NCI-H2081 (cell line): ENCODE data around the gene DHRS11.
A peak's percentile ranks its signal among the peaks of the same experiment; 100 is the strongest.

Source experiments
- DNase-seq, 2 experiments: peaks; one replicate each; lab custom pipeline; 2025; lab: John Stamatoyannopoulos, UW

The DHRS11 gene

DNA sequence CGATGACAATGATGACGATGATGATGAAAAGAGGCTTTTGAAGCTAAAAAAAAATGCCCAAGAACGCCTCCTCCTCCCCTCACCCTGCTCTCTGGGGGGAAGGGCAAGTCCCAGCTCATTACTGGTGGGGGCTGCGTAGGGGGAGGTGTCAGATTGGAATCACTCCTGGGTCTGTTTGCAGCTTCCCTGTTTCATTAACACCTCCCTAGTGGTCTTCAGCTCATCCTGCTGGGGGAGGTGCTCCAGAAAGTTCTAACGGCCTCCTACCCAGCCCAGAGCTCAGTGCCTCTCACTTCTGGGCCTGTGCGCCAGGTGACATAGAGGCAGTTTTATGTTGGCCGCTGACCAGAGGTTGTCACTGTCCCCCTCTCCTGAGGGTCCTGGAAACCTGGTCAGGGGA, 22.4 kb downstream of the DHRS11 start:
- DNase-seq: no peak

DNA sequence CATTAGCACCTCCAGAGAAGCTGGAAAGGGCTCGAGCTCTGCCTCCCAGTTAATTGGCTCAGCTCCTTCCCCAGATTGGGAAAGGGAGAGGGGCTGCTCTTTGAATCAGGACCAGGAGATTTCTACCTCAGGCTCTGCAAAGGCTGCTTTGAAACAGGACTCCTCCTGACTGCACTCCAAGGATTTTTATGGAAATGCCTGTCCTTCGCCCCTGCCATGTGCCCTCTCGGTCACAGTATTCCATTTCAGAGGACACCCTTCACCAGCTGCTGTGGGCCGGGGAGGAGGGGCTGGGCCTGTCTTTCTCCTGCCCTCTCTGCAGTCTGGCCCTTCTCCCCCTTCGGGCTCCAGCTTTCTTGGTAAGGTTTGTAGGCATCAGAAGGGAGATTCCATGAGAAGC, 23.3 kb downstream of the DHRS11 start:
- no peak for DNase-seq

DNA sequence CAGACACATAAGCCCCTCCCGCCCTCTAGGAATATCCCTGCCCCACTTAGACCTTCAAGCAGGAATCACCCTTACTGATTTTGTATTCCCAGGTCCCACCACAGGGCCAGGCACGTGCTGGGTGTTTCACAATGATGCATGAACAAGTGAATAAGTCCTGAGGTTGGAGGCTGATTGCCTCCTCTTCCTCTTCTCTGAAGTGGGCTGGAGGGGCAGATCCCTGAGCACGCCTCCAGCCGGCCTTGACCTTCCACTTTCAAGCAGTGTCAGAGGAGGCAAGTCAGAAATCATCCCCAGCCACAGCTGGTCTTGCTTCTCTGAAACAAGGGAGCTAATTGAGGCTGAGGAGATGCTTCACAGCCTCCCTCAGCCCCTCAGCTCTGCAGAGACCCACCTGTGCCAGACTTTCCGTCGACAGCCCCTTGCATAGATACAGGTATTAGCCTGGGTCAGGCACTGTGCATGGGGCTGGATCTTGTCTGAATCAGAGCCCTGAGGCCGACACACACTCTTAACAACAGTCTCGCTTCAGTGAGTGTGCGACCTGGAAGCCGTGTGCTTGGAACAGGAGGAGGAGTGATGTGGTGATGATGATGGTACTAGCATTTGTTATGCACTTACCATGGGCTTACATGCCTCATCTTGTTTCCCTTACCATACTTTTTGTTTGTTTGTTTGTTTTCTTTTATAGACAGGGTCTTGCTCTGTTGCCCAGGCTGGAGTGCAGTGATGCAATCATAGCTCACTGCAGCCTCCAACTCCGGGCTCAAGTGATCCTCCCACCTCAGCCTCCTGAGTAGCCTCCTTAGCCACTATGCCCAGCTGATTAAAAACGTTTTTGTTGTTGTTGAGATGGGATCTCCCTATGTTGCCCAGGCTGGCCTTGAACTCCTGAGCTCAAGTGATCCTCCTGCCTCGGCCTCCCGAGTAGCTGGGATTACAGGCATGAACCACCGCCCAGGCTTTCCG, 24.7 kb downstream of the DHRS11 start:
- DNase-seq: no peak

DNA sequence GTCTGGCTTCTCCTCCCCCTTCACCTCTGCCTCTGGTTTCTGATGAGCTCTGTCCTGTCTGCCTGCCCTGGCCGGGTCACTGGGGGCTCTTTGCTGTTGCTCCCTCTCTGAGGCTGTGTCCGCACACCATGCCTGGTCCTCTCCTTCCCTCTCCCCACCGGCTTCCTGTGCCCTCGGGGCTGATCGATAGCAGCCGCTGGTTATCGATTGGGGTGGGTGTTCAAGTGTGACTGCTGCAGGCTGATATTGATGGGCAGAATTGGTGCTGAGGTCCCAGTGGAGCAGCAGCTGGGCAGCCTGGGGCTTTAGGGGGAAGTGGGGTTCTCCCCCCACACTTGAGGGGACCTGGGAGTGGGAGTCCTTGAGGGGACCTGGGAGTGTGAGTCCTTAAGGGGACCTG, 26.1 kb downstream of the DHRS11 start:
- no peak for DNase-seq

DNA sequence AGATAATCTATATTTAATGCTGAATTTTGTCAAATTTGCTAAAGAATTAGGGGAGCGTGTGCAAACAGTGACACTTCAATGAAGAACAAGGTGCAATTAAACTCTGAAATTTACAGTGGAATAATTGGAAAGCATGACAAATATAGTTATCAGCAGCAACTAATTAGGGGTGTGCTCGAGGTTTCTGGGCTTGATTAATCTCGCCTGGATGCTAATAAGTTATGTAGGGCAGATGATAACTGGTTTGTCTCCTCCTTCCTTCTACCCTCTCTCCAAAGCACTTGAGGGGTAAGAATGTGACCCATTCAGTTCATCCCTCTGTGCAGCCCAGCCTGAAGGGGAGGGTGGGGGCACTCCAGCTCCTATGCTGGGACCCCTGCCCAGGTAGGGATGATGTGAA, 31.6 kb downstream of the DHRS11 start:
- no peak for DNase-seq

DNA sequence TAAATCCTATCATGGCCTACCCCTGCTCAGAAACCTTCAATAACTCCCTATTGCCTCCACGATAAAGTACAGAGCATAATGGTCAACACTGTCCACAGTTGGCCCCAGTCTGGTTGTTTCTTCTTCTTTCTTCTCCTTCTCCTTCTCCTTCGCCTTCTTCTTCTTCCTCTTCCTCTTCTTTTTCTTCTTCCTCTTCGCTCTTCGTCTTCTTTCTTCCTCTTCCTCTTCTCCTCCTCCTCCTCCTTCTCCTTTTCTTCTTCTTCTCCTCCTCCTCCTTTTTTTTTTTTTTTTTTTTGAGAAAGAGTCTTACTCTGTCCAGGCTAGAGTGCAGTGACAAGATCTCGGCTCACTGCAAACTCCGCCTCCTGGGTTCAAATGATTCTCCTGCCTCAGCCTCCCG, 33.5 kb downstream of the DHRS11 start:
- DNase-seq: no peak

DNA sequence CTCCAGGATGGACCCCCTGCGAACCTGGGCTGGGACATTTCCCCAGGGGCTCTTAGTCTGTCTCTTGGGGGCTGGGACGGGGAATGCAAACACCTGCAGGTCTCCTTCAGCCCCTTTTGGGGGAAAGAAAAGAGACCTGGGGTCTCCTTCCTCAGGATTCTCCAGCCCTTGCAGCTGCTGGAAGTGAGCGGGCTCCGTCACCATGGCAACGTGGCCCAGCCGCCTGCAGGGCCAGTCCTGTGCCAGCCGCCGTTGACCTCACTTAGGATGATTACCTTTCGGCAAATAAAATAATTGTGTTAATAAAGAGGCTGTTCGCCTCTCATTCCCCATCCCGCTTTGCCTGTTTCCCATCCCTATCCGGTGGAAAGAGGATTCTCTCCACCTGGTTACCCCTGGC, 35.4 kb downstream of the DHRS11 start:
- DNase-seq: peak; percentile 32 to 74

DNA sequence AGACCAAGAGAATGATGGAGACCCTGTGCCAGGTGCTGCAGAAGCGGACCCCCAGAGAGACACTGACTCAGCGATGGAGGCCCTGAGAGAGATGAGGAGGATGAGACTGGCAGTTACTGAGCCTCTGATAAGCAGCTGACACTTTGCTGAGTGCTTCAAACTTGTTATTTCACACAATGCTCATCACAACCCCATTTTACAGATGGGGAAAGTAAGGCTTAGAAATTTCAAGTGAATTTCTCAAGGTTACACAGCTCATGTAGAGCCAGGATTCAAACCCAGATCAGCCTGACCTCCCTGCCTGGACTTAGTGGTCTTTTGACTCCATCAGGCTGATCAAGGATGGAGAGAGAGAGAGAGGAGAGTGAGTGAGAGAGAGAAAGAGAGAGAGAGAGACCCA, 36.9 kb downstream of the DHRS11 start:
- DNase-seq: no peak

DNA sequence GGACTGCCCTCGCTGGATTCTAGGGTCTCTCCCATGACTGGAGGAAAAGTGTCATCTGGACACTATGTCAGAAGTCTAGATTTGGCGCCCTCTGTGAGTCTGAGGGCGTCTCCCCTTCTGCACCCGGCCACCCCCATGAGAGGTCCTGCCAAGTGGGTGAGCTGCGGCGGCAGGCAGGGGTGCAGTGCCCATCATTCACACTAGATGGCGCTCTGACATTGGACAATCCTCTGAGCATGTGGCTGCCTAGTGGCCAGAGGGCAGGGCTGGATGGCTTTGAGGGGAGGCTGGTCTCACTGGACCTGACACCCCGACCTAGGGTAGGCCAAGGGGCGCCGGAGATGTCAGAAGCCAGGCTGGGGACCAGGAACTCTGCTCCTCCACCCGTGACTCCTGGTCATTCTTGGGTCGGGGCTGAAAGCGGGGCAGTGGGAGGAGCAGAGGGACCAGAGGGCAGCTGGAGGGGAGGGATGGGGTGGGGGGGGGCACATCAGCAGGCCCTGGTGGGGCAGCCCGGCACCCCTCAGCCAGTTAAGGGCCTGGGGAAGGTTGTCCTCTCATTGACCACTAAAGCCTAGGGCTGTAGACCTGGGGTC, 37.7 kb downstream of the DHRS11 start:
- peak; percentile 68 to 72 for DNase-seq

DNA sequence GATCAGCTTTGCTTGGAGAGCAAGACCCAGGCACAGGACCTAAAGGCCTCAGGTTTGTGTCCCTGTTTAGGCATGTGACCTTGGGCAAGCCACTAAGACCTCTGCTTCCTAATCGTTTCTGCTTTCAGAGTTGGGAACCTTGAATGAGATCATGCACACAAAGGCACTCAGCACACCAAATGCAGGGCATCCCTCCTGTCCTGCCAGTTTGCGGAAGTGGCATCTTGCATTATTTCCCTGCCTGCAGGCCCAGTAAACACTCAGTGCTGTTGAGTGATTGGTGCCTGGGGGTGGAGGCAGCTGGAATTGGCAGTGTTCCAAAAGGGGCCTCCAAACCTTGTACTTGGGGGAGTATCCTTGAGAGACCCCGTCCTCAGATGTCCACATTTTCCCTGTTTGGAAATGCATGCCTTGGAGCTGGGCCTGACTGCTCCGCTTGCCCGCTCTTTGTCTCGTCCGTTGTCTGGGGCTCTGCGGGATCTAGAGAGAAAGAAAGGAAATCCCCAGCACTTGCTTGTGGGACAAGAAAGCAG, 38.4 kb downstream of the DHRS11 start:
- no peak for DNase-seq

DNA sequence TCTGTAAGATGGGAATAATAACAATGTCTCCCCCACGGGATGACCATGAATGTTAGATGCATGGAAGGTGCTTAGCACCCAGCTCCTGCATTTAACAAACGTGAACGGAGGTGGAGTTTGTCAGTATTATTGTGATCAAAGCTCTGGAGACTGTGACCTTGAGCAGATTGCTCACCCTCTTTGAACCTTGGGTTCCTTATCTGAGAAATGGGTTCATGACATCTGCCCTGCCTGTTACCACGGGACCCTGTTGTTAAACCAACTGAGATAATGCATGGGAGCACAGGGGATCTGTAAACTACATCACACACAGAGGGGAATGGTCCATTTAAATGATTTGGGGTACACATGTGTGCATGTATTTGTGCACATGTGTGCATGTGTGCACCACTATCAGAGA, 39.3 kb downstream of the DHRS11 start:
- DNase-seq: no peak

DNA sequence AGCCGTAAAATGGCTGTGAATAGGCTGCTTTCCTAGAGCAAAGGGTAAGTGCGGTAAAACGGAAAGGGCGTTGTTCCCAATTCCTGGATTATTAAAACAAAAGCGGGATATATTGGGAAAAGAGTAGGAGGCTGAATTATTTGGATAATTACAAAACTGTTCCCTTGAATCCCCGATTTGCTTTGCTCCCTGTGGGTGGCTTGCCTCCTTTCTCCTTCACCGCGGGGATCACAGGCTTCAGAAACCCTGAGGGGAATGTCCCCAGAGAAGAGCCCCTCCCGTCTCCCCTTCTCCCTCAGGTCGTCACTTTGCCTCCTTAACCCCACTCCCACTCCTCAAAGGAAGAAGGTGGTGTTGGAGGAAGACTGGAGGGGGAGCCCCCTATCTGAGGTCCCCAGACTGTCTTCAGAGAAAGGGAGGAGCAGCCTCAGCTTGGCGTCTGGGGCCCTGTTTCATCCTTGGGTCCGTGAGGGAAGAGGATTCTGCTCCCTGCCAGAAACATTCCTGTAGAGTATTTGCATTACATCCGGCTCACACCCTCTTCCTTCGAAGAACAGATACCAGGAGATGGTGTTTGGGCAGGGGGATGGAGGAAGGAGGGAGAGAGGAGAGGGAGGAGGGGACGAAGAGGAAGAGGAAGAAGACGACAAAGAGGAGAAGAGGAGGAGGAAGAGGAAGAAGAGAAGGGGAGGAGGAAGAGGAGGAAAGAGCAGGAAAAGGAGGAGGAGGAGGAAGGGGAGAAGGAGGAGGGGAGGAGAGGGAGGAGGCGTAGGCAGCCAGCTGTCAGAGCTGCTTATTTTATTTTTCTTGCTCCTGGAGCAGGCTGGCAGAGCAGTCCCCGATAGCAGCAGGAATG, 41.5 kb downstream of the DHRS11 start:
- no peak for DNase-seq

DNA sequence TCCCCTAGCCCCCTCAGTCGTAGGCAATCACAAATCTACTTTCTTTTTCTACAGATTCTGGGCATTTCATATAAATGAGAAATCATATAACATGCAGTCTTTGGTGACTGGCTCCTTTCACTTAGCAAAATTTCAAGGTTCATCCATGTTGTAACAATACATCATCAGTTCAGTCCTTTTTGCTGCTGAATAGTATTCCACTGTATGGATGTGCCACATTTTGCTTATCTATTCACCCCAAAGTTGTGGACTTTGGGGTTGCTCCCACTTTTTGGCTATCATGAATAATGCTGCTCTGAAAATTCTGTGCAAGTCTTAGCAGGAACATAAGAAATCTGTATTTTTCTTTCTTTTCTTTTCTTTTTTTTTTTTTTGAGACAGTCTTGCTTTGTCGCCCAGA, 48.7 kb downstream of the DHRS11 start:
- no peak for DNase-seq

DNA sequence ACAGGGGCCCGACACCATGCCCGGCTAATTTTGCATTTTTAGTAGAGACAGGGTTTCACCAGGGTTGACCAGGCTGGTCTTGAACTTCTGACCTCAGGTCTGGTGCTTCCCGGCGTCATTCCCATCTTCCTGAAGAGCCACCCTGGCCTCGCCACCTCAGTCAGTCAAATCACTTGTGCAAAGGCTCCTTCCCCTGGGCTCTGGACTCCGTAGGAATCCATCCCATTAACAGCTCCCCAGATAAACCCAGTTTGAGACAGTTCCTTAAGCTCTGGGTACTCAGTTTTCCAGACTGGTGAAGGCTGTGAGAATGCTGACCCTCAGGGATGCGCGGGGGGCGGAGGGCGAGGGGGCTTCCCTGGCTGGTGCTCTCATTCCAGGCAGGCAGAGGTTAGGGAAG, 49.2 kb downstream of the DHRS11 start:
- DNase-seq: no peak

DNA sequence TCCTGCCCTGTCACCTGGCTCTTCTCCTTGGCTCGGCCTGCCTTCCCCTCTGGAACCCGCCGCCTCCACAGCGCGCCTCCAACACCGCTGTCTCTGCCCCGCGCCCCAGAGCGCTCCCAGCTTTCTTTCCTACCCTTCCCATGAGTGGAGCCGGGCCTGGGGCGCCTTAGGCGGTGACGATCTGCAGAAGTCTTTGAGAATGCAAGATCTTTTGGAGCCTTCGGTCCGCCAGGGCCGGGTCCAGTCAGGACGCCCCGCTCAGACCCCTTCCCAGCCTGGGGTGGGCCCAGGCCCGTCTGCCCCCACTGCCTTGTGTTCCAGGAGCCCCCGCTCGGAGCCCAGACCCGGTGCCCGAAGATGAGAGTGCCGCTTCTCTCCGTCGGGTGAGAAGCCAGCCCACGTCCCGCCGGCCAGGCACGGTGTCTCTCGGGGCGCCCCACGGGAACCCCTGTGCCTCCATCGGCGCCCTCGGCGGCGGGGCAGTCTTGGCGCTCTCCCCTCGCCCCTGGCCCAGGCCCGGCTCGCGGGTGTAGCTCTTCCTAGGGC, 49.7 kb downstream of the DHRS11 start:
- no peak for DNase-seq

DNA sequence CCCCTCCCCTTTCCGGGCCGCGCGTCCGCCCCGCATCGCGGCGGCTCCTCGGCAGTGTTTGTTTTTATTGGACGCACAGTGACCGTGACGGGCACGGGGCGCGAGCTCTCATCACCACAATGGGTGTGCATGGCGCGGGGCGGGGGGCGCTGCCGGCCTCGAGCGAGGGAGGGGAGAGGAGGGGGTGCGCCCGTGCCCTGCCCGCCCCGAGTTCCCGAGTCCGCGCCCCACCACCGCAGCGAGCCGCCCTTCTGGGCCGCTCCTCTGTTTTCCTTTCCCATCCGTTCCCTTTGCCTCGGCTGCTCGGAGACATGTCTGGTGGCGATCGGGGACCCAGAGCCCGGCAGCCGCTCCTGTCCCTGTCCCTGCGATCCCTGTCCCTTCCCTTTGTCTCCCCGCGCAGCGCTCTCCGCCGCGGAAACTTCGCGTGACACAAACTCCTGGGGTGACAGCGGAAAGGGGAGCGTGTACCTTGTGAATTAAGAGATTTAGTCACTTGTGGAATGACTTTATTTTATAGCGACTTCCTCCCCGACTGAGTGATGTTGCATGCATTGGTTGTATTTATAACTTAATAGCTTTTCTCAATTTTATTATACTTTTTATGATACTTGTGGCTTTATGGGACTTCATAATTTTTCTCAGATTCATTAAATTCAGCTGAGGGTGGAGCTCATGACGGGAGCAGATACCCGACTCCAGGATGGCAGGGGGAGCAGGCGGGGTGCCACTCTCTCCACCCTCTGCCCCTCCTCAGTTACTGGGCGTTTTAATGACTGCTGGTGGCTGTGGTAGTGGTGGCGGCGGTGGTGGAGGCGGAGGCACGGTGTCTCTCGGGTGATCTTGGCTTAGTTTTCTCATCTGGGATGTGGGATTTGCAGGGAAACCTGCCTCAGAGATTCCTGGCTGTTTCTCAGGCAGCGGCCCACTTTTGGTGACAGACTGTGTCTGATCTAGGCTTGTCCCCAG, 50.5 kb downstream of the DHRS11 start:
- DNase-seq: no peak

DNA sequence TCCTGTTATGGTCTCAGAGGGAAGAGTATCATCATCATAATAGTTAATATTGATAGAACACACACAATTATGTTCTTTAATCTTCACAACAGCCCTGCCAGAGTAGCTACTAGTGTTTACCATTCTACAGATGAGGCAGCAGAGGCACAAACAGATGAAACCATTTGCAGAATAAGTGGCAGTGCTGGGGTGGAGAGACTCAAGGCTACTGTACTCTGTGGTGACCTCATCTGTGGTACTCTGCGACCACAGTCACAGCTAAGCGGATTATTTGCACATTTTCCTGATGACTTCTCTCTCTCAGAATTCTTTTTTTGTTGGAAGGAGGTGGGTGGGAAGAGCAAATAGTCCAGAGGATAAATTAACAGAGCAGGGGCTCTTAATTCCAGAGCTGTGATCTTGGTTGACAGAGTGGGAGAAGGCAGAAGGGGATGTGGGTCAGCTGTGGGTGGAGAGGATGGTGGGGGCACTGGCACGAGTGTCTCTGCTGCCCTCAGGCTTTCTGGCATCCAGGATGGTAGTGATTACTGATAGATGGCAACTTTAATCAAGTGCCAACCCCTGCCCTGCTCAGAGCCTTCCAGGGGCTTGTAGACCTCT, 51.5 kb downstream of the DHRS11 start:
- no peak for DNase-seq

DNA sequence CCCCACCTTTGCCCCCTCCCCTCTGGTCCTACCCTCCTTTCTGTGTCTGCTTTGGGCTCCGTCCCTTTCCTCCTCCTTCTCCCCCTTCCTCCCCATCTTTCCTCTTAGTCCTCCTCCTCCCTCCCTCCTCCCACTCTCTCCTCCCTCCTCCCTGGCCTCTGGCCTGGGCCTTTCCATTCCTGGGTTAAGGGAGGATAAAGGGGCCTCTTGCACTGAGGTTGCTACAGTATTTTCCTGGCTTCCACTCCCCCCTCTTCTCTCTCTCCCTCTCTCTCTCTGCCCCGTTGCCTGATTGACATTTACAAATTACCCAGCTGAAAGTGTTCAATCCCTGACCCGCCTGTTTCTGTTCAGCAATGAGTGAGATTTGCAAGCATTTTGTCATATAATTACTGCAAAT, 53.7 kb downstream of the DHRS11 start:
- DNase-seq: no peak

DNA sequence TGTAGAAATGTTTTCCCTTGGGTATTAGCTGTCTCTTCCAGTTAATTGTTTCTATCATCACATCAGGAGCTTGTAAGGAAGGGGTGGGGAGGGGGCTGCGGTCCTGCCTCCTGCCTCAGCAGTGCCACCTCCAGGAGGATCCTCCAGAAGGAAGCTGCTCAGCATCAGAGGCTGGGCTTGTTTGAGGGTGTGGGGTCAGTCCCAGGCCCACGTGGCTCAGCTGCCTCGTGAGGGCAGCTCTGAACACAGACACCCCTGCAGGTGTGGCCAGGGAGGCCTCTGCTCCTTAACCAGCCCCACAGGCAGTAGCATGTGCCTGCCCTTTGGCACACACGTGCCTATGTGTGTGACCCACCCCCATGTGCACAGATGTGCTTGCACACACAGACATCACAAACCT, 56.0 kb downstream of the DHRS11 start:
- no peak for DNase-seq

DNA sequence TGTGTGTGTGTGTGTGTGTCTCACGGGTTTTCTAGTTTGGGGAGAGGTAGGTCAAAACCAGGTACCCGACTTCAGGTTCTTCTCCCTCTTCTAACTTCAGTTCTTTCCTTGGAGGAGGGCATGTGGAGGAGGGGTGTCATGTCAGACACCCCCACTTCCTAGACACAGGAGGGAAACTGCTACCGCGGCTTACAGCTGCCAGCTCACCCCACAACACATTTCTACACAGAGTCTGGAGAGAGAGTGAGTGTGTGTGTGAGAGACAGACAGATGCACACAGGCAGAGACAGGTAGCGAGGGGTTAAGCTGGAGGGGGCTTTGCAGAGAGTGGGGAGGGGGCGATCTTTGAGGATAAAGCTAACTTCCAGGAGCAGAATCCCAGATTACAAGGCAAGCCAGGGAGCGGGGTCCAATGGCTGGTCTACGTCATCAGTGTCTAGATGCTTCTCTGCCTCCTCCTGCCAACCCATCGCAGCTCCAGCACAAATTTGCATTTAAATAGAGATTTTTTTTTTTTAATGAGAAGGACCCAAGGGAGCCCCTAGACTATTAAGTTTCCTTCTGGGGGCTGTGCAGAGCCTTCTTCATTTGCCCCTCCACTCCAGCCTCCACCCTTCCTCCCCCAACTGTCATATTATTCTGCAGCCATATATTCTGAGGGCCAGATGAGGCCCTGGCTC, 58.6 kb downstream of the DHRS11 start:
- DNase-seq: no peak
